HG03135 (cell line): ENCODE measurements around the gene FANCE.

Source experiments
- ATAC-seq: cut with Tn5 transposase; IDR thresholded peaks from one replicate; pipeline ENCODE4 v1.9.1; 2021; ENCODE audit warnings: mild to moderate bottlenecking, moderate library complexity; ENCODE audit not compliant: unreplicated experiment

Gene FANCE

DNA sequence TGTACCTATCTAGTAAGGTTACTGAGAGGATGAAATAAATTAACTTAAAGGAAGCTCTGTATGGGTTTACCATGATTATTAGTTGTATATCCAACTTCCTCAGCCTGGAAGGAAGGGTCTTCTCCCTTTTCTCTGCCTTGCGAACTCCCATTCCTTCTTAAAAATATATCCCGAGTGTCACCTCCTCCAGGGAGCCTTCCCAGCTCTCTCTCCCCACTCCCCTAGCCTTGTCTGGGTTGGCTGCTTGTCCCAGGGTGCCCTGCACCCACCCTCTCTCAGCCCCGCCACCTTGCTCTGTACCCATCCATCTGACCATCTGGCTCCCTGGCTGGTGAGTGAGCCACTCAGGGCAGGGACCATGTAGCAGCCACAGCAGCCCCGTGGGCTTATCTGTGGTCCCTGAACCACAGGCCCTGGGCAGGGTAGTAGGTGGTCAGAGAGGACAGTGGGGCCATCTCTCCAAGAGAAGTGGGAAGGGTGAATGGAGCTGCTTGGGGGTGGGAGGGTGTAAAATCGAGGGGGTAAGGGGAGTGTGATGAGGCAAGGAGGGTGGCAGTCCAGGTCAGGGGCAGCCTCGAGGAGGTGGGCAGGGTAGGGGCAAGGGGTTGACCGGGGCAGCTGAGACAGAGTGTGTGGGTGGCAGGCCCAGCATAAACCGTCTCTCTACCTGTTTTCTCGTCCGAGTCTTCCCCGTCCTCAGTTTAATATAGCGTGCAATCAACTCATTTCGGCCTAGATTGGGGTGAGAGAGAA is 31.9 kb downstream of the FANCE start:
- no peak for ATAC-seq

GRCh38 chr6:35484921-35485392 is 32.8 kb downstream of the FANCE start:
- ATAC-seq: no peak

- no peak for ATAC-seq
Measured at GRCh38 chr6:35485402-35485877, 33.3 kb downstream of the FANCE start.

DNA sequence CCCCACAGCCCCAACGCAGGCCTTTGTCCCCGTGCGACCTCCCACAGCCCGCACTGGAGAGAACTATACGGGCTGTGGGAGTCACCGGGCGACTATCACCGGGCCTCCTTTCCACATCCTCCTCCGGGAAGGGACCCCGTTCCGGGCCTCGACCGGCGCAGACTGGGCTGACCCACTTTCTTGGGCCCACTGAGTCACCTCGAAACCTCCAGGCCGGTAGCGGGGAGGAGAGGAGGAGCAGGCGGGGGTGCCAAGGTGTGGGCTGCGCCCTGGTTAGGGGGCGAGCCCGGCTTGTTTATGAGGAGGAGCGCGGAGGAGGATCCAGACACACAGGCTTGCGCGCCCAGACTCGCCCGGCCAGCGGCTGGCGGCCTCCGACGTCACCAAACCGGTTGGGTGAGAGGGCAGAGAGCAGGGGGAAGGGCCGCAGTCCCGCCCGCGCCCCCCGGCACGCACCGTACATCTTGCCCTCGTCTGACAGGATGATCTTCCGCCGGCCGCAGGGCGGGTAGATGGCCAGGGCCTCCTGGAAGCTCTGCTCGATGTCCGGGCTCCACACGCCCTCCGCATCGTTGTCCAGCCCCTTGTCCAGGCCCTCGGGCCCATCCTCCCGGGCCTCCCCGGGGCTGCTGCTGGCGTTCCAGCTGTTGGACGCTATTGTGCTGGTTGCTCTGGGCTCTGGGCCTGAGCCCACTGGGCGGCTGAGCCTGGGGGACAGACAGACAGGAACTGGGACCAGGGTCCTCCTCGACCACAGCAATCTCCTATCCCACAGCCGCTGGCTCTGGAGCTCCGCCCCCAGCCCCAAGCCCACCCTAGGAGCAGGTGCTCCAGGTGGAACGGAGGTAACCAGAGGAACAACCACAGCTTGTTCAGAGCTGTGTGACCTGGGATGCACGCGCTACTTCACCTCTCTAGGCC is 34.1 kb downstream of the FANCE start:
- ATAC-seq: no peak

DNA sequence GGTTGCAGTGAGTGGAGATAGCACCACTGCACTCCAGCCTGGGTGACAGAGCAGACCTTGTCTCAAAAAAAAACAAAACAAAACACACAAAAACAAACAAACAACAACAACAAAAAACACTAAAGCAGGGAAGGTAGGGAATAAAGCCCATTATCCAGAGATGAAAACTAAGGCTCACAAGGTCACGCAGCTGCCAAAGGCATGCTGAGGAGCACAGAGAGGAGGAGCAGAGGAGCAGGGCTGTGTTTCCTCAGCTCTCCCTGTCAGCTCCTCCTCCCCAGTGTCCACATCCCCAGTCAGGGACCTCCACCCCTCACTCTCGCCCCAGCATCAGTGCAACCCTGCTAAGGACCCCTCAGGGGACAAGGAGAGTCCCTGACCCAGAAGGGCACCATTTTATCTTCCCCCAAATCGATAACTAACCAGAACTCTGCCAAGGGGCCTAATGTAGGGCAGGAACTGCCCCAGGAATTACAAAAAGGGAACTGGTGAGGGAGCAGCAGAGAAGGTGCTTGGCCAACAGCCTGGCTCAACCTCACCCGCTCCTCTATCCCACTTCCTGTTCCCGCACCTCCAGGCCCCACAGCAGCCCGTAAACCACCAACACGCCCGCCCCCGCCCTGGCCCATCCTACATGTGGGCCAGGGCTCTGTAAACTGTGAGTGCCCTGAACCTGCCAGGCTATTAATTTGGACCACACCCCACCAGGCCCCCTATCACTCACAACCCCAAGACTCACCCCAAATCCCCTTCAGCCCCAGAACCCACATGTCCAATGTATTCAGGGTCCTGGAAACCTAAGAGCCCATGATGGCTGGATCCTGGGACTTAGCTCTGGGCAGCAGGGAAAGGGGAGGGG is 35.7 kb downstream of the FANCE start:
- ATAC-seq: no peak

- ATAC-seq: no peak
Measured at GRCh38 chr6:35488517-35488862, 36.4 kb downstream of the FANCE start.

DNA sequence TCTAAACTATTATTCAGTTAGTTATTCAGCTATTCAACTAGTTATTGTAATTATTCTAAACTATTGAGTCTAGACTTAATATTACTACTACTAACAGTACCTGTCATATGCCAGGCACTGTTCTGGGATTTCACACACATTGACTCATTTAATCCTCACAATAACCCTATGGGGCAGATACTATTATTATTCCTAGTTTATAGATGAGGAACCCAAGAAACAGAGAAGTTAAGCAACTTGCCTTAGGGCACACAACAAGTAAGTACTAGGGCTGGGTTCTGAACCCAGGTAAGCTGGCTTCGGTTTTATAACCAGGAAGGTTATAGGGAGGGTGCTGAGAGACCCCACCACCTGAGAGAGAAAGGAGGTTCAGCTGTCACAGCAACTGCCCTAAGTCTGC is 36.9 kb downstream of the FANCE start:
- no peak for ATAC-seq

- ATAC-seq: no peak
Measured at GRCh38 chr6:35489995-35490791, 38.1 kb downstream of the FANCE start.

- no peak for ATAC-seq
Measured at GRCh38 chr6:35490821-35491557, 38.9 kb downstream of the FANCE start.

GRCh38 chr6:35491558-35492257 is 39.6 kb downstream of the FANCE start:
- no peak for ATAC-seq

GRCh38 chr6:35492258-35492973 is 40.3 kb downstream of the FANCE start:
- no peak for ATAC-seq

- ATAC-seq: no peak
Measured at GRCh38 chr6:35492974-35493284, 40.8 kb downstream of the FANCE start.

DNA sequence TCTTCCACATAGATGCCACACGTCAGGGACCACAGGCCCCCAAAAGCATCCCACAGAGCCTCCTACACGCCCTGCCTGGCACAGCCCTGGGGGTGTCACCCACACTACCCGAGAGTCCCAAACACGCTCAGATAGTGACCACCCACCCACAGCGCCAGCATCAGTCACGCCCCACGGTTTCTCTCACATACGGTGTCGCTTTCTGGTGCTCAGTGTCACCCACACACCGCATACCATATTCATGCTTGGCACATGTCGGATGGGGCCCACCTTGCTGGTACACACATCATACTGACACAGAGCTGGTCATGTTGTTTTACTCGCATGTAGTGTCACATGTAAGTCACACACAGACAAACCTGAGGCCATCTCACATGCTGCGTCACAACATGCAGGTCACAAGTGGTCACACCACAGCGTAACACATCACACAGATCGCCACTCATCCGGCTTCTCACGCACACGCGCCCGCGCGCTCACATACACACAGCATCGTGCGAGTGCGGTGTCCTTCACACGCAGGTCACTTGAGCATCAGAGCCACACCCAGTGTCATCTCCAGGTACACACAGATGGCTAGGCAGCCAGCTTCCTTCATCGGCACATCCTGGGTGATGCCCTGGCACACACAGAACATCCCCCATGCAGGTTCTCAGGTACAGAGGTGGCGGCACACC is 41.3 kb downstream of the FANCE start:
- ATAC-seq: no peak

GRCh38 chr6:35494161-35494563 is 42.0 kb downstream of the FANCE start:
- no peak for ATAC-seq

- ATAC-seq: no peak
Measured at GRCh38 chr6:35495258-35496035, 43.3 kb downstream of the FANCE start.

- no peak for ATAC-seq
Measured at GRCh38 chr6:35496036-35496840, 44.1 kb downstream of the FANCE start.
